GM21528 (cell line): ENCODE data around the gene MED15.
"Not testable (repeated sequence)": the region's sequence is repeated elsewhere in the genome, so short reads cannot be mapped to it uniquely, and the experiment has no call there.

Experiments
- ATAC-seq: cut with Tn5 transposase; IDR thresholded peaks from one replicate; pipeline ENCODE4 v1.9.1; 2021; ENCODE audit warnings: mild to moderate bottlenecking, moderate library complexity; ENCODE audit not compliant: unreplicated experiment, low FRiP score

The MED15 gene

GRCh38 chr22:20615533-20616450, 108.4 kb downstream of the MED15 start:
- no peak for ATAC-seq

DNA sequence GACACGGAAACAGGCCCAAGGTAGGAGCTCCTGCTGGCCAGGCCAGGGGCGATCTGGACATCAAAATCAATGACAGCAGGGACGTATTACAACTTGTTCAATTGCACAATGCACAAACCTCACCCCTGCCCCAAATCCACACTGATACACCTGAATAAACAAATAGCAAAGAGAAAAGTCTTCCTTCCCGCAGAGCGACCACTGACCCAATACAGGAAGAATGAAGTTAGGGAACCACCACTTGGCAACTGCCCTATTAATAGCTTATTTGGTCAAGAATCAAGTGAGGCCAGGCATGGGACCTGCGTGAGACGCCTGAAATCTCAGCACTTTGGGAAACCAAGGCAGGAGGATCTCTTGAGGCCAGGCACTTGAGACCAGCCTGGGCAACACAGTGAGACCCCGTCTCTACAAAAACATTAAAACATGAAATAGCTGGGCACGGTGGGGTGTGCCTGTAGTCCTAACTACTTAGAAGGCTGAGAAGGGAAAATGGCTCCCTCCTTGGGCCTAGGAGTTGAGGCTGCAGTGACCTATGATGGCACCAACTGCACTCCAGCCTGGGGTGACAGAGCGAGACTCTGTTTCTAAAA, 109.1 kb downstream of the MED15 start:
- no peak for ATAC-seq

GRCh38 chr22:20618488-20618887, 111.1 kb downstream of the MED15 start:
- no peak for ATAC-seq

GRCh38 chr22:20619045-20619892, 111.9 kb downstream of the MED15 start:
- ATAC-seq, result no peak

- not testable (repeated sequence) for ATAC-seq
Measured at GRCh38 chr22:20619893-20620194, 112.4 kb downstream of the MED15 start.

DNA sequence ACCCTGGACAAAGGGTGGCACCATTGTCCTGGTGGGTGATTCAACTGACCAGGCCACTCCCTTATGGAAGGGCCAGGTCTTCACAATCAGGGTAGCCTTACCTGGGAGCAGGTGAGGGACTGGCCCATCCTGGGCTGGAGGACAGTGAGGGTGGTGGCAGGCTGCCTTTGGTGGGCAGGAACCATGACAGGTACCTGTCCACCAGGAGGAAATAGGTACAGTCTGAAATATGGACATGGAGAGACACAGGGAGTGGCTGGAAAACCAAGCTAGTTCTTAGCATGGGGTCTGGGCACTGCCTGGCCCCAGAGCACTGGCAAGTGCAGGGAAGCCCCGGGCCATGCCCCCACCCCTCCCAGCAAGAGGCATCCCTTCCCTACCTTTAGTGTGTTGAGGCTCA, 113.8 kb downstream of the MED15 start:
- no peak for ATAC-seq

DNA sequence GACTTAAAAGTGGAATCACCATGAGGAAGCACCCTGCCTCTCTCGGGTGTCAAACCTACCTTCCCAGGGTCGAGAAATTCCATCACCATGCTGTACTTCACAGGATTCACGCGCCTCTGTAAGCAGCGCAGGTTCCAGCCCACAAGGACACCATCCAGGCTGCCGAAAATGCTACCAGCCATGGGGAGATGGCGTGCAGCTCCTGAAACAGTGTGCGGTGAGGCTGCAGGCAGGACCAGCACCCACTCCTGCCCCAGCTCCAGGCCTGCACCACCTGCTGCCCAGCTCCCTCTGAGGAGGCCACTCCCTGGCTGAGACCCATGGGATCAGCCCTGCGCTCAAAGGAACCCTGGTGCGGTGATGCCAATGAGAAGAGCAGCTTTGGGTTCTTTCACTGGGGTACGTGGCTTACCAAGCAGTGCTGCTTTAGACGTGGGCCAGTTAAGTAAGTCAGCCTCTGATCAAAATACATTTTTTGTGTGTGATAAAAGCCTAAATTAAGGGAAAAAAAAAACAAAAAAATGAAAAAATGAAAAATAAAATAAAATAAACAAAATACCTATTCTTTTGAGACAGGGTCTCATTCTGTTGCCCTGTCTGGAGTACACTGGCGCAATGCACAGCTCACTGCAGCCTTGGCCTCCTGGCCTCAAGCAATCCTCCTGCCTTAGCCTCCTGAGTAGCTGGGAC, 115.4 kb downstream of the MED15 start:
- ATAC-seq, result no peak

- peak; percentile 53 for ATAC-seq
Measured at GRCh38 chr22:20624161-20624616, 116.8 kb downstream of the MED15 start.

GRCh38 chr22:20625270-20625669, 117.9 kb downstream of the MED15 start:
- ATAC-seq, result no peak

DNA sequence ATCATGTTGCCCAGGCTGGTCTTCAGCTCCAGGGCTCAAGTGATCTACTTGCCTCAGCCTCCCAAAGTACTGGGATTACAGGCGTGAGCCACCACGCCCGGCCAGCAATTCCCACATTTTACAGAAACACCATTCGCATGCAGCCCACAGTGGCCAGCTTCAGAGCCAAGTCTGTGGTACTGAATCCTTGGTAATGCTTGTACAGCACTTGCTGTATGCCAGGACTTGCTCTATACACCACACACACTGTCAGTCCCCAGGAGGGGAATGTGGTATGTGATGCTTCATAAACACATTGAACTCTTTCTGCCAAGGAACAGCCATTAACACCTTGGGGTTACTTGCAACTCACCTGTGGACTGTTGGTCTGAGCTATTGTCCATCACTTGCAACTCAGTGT, 119.4 kb downstream of the MED15 start:
- no peak for ATAC-seq

GRCh38 chr22:20627432-20627831, 120.0 kb downstream of the MED15 start:
- no peak for ATAC-seq

- ATAC-seq, result no peak
Measured at GRCh38 chr22:20628081-20628939, 120.9 kb downstream of the MED15 start.

- no peak for ATAC-seq
Measured at GRCh38 chr22:20629401-20629800, 122.0 kb downstream of the MED15 start.

DNA sequence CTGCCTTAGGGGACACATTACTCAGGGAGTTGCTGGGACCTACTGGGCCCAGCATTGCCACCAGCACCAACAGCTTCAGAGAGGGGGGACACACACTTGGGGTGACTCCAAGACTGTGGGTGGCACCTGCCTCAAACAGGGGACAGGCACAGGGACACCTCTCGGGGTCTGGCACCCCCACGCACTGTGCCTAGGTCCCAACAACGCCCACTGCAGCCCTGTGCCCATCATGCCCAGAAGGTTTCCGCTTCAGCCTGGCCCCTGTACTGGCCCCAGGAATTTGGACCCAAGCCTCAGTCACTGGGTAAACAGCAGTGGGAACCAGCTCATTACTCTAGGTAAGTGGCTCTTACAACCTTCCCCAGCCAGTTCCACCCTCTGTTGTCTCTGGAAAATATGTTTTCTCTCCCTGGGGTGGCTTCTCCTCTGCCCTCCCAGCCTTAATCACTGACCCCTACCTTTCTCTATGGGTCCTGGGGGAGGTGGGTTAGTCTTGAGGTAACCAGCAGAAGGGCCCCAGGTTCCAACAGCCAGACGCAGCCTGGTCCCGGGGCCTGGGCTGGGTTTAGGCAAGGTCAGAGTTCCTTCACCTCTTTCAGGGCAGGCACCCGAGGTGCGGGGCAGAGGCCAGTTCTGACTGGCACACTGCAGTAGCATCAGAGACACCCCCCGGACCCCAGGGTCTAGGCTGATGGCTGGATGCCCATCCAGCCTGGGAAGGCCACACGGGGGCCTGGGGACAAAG, 123.6 kb downstream of the MED15 start:
- no peak for ATAC-seq

GRCh38 chr22:20632082-20632481, 124.7 kb downstream of the MED15 start:
- ATAC-seq, result no peak

DNA sequence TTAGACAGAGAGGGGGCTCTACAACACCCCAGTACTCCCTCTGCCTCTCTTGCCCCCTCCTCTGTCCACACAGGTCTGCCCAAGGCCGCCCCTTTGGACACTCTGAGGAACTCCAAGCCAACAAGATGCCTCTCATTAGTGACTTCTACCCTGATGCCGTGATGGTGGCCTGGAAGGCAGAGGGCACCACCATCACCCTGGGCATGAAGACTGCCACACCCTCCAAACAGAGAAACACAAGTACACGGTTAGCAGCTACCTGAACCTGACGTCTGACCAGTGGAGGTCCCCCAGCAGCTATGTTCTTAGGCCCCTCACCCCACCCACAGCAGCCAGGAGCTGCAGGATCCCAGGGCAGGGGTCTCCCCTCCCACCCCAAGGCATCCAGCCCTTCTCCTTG, 125.1 kb downstream of the MED15 start:
- ATAC-seq, result no peak

GRCh38 chr22:20634560-20635226, 127.3 kb downstream of the MED15 start:
- no peak for ATAC-seq

- no peak for ATAC-seq
Measured at GRCh38 chr22:20635227-20635591, 127.8 kb downstream of the MED15 start.
